ENCODE results near the gene TEAD3. TPM values are rescaled to one million over a fixed set of nuclear protein-coding genes. Genes with fewer than 3 reads are reported as not detected.

Gene TEAD3
- total RNA-seq, 4 donors from 2014 or later = 10.2 to 107 (median 17.2) TPM

DNA sequence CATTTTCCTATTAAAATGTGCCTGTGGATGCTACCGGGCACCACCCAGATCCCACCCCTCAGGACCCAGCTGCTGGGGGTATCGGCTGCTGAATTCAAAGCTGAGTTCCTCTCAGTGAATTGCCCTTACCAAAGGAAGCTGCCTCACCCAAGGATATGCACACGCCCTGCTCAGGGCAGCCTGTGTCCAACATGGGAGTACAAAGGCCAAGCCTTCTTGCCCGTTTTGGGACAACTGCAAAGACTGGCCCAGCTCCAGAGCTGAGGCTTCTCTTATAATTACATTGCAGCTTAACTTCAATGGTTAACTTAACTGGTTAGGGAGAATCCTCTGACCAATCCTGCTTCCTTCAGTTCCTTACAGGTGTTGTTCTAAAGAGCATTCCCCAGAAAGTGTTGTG is 64.6 kb downstream of the TEAD3 start:
- H3K9me3 ChIP-seq = no peaks in the 10 kb centered on the region
- intact Hi-C loops (cut with DNase I; ENCODE audit: low total_unique reads) = no loop called here
- no peak for TF ChIP-seq POLR2A (IDR thresholded peaks at IDR 0.05)
- TF ChIP-seq, protein P1, sequence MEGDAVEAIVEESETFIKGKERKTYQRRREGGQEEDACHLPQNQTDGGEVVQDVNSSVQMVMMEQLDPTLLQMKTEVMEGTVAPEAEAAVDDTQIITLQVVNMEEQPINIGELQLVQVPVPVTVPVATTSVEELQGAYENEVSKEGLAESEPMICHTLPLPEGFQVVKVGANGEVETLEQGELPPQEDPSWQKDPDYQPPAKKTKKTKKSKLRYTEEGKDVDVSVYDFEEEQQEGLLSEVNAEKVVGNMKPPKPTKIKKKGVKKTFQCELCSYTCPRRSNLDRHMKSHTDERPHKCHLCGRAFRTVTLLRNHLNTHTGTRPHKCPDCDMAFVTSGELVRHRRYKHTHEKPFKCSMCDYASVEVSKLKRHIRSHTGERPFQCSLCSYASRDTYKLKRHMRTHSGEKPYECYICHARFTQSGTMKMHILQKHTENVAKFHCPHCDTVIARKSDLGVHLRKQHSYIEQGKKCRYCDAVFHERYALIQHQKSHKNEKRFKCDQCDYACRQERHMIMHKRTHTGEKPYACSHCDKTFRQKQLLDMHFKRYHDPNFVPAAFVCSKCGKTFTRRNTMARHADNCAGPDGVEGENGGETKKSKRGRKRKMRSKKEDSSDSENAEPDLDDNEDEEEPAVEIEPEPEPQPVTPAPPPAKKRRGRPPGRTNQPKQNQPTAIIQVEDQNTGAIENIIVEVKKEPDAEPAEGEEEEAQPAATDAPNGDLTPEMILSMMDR (IDR thresholded peaks at IDR 0.05) = no peak
- no peaks in the 10 kb centered on the region for H3K36me3 ChIP-seq
- no peak overlapping the region for H3K27ac ChIP-seq
- H3K4me3 ChIP-seq = no peak overlapping the region
- no peak for DNase-seq
- H3K27me3 ChIP-seq = no peaks in the 10 kb centered on the region
- no peaks in the 10 kb centered on the region for H3K4me1 ChIP-seq

DNA sequence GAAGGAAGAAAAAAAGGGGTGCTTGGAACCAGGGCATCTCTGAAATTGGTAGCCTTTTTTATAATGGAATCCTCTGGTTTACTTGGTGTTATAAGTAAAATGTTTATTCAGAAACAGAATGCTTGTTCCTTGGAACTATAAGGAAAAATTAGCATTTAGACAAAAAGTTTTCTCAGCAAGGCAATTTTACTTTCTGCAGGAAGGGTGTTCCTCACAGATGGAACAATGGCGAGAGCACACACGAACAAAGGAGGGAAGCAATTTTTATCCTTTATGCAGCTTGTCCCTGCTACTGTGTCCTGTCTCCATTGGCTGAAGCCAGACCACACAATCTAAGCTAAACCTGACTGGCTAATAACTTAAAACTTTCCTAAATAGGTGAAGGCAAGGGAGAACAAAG is 67.4 kb downstream of the TEAD3 start:
- no peak for TF ChIP-seq POLR2A (IDR thresholded peaks at IDR 0.05)
- TF ChIP-seq, protein P1 (IDR thresholded peaks at IDR 0.05) = no peak
- H3K4me1 ChIP-seq = no peaks in the 10 kb centered on the region
- intact Hi-C loops (cut with DNase I; ENCODE audit: low total_unique reads) = no loop called here
- H3K4me3 ChIP-seq = no peak overlapping the region
- DNase-seq = no peak
- H3K36me3 ChIP-seq = no peaks in the 10 kb centered on the region
- no peaks in the 10 kb centered on the region for H3K9me3 ChIP-seq
- no peak overlapping the region for H3K27ac ChIP-seq
- H3K27me3 ChIP-seq = no peaks in the 10 kb centered on the region

DNA sequence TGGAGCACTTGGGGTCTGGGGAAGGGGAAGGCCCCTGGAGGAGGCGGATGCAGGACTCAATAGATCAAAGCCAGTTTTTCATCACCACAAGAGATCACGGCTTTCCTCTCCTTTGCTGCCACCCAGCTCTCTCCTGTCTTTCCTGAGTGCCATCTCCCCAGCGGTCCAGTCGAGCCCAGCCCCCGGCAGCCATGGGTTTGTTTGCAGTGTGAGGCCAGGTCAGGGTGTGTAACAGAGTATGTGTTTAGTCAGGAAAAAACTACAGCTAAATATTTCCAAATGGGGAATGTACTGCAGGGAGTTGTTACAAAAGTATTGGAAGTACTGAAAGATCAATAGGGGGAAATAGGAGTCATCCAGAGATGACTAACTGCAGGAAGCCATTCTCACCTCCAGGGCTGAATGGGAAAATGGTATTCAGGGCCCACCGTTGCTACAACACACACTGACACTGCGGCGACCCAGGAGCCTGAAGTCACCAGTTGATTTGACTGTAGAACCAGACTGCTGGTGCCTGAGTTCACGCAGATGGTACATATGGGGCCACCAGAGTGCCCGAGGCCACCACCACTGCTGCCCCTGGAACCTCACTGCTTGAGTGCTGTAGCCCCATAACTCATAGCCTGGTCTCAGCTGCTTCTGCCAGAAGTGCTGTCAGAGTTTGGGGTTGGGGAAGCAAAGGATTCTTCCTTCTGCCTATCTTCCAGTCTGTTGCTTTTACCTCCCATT is 68.3 kb downstream of the TEAD3 start:
- Histone ChIP-seq H3K4me1 (no peaks in the 10 kb centered on the region), H3K27me3 (no peaks in the 10 kb centered on the region), H3K4me3 (no peak overlapping the region), H3K36me3 (no peaks in the 10 kb centered on the region), H3K9me3 (no peaks in the 10 kb centered on the region), H3K27ac (no peak overlapping the region)
- DNase-seq = no peak
- no peak for TF ChIP-seq POLR2A (IDR thresholded peaks at IDR 0.05)
- TF ChIP-seq, protein P1 (IDR thresholded peaks at IDR 0.05) = no peak
- intact Hi-C loops (cut with DNase I; ENCODE audit: low total_unique reads) = no loop called here

DNA sequence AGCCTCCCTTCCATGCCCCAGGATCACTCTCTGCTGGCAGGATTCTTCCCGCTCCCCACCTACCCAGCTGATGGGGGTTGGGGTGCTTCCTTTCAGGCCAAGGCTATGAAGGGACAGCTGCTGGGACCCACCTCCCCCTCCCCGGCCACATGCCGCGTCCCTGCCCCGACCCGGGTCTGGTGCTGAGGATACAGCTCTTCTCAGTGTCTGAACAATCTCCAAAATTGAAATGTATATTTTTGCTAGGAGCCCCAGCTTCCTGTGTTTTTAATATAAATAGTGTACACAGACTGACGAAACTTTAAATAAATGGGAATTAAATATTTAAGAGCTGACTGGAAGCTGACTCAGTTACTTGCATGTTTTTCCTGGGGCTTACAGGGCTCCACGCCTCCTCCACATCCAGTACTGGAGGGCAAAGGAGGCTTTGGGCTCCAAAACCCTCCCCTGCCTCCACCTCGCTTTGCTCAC is 69.0 kb downstream of the TEAD3 start:
- no peak for DNase-seq
- Histone ChIP-seq H3K4me1 (no peaks in the 10 kb centered on the region), H3K36me3 (no peaks in the 10 kb centered on the region), H3K27me3 (no peaks in the 10 kb centered on the region), H3K9me3 (no peaks in the 10 kb centered on the region), H3K4me3 (no peak overlapping the region), H3K27ac (no peak overlapping the region)
- intact Hi-C loops (cut with DNase I; ENCODE audit: low total_unique reads) = no loop called here
- TF ChIP-seq POLR2A (IDR thresholded peaks at IDR 0.05) = no peak
- TF ChIP-seq, protein P1 (IDR thresholded peaks at IDR 0.05) = no peak

DNA sequence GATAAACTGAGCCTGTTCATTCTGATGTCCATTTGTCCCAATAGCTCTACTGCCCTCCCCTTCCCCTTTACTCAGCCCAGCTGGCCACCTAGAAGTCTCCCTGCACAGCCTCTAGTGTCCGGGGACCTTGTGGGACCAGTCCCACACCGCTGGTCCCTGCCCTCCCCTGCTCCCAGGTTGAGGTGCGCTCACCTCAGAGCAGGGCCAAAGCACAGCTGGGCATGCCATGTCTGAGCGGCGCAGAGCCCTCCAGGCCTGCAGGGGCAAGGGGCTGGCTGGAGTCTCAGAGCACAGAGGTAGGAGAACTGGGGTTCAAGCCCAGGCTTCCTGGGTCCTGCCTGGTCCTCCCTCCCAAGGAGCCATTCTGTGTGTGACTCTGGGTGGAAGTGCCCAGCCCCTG is 69.4 kb downstream of the TEAD3 start:
- H3K4me3 ChIP-seq = no peak overlapping the region
- no peaks in the 10 kb centered on the region for H3K9me3 ChIP-seq
- H3K4me1 ChIP-seq = no peaks in the 10 kb centered on the region
- no peaks in the 10 kb centered on the region for H3K36me3 ChIP-seq
- no peak for DNase-seq
- TF ChIP-seq, protein P1 (IDR thresholded peaks at IDR 0.05) = no peak
- TF ChIP-seq POLR2A (IDR thresholded peaks at IDR 0.05) = no peak
- no peaks in the 10 kb centered on the region for H3K27me3 ChIP-seq
- intact Hi-C loops (cut with DNase I; ENCODE audit: low total_unique reads) = no loop called here
- H3K27ac ChIP-seq = no peak overlapping the region
